ENCODE measurements around the gene AKAP14. TPM values are rescaled to one million over a fixed set of nuclear protein-coding genes. Genes with fewer than 3 reads are reported as not detected.

The AKAP14 gene
- total RNA-seq: not detected

DNA sequence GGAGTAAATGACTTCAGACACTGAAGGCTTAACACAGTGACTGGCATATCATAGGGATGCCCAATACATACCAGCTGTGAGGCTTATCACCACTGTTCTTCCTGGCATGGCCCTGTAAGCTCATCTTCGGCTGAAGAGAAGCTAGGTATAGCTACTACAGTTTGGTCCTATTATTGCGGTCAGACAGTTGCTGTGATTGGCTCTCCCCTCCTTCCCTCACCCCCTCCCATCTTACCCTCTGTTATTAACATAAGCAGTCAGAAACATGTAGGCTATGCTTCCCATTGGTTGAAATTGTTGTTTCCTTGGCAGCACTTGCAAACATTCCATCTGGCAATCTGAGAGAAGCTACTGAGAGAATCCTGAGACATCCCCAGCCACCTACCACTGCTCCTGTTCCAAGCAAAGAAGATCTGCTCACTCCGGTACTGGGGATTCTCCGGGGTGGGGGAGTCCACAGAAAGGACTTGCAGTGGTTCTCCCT lies at the start of gene AKAP14:
AKAP14 (plus strand) TSS at position 51 of the 484 bp plus-strand sequence. CDS start 7,331 bp downstream, outside the sequence.

GRCh38 chrX:119852382-119853353 lies 43.0 kb upstream of the AKAP14 start, which contains the start of gene UPF3B:
UPF3B (minus strand) TSS chrX:119852963; CDS start chrX:119852928, 35 bp downstream.

GRCh38 chrX:119871599-119872395 lies 23.9 kb upstream of the AKAP14 start, which contains the start of the genes NDUFA1 and RNF113A:
NDUFA1 (plus strand) TSS chrX:119871832; CDS start chrX:119871912, 80 bp downstream.
RNF113A (minus strand) TSS chrX:119871733; CDS start chrX:119871613, 120 bp downstream.

GRCh38 chrX:119943185-119943988 lies 47.7 kb downstream of the AKAP14 start, which contains the start of gene NKAP:
NKAP (minus strand) TSS chrX:119943751; CDS start chrX:119943605, 146 bp downstream.

Other genes starting within 250 kb of the AKAP14 start
- gene SEPTIN6, start 202.7 kb upstream of the AKAP14 start, total RNA-seq: 10 to 100 TPM; 14.5 to 20.6 TPM
- not detected for gene SOWAHD, start 137.3 kb upstream of the AKAP14 start, total RNA-seq
- 1,000 to 10,000 TPM; 1,101 to 1,343 TPM for gene RPL39, start 104.3 kb upstream of the AKAP14 start, total RNA-seq
- 1 to 10 TPM in 1 of 2 donors, under 1 TPM in 1; 0.69 to 1.7 TPM for gene UPF3B, start 42.9 kb upstream of the AKAP14 start, total RNA-seq
- gene RNF113A, start 24.2 kb upstream of the AKAP14 start, total RNA-seq: 10 to 100 TPM; 12.4 to 18.0 TPM
- gene NDUFA1, start 24.1 kb upstream of the AKAP14 start, total RNA-seq: 10 to 100 TPM; 36.5 to 59.9 TPM
- gene NKAP, start 47.9 kb downstream of the AKAP14 start, total RNA-seq: 1 to 10 TPM; 3.4 to 4.0 TPM
- not detected for gene RHOXF2B, start 181.8 kb downstream of the AKAP14 start, total RNA-seq
- gene RHOXF1, start 220.0 kb downstream of the AKAP14 start, total RNA-seq: not detected

Measured in melanocyte of skin (primary cell).